LNCaP clone FGC (cell line): ENCODE measurements around the gene KIF25.

ENCODE experiments used
- DNase-seq: peaks from one replicate; pipeline ENCODE4 v3.0.0-alpha.2; 2011; ENCODE audit warnings: low read depth
- H3K4me3 ChIP-seq: 2 replicates; pipeline ENCODE4 v1.5.1; 2011; ENCODE audit warnings: mild to moderate bottlenecking, low read depth, low read length, control low read depth
- CTCF ChIP-seq: IDR thresholded peaks from 2 replicates; pipeline ENCODE4 v1.5.1; 2012; ENCODE audit warnings: mild to moderate bottlenecking; ENCODE audit not compliant: control insufficient read depth, insufficient read depth; ENCODE audit errors: extremely low read depth

KIF25 gene

GRCh38 chr6:168078175-168078942 is 80.9 kb downstream of the KIF25 start:
- H3K4me3 ChIP-seq, result no peak overlapping the region
- TF ChIP-seq CTCF, result no peak
- no peak for DNase-seq

GRCh38 chr6:168078943-168079405 is 81.5 kb downstream of the KIF25 start, which contains the start of gene FRMD1:
FRMD1 (minus strand) TSS chr6:168079212; CDS start chr6:168079094, 118 bp downstream.
- no peak within 1 kb of the TSS for H3K4me3 ChIP-seq
- no peak for TF ChIP-seq CTCF
- no peak for DNase-seq

- no peak overlapping the region for H3K4me3 ChIP-seq
- TF ChIP-seq CTCF, result no peak
- no peak for DNase-seq
These were observed 83.1 kb downstream of the KIF25 start for GRCh38 chr6:168080393-168081077.

GRCh38 chr6:168081858-168082546 is 84.5 kb downstream of the KIF25 start:
- DNase-seq, result no peak
- TF ChIP-seq CTCF, result no peak
- H3K4me3 ChIP-seq, result no peak overlapping the region

- no peak for TF ChIP-seq CTCF
- DNase-seq, result no peak
- H3K4me3 ChIP-seq, result no peak overlapping the region
These were observed 85.5 kb downstream of the KIF25 start for GRCh38 chr6:168082860-168083513.

GRCh38 chr6:168083514-168083885 is 86.0 kb downstream of the KIF25 start:
- H3K4me3 ChIP-seq, result no peak overlapping the region
- no peak for DNase-seq
- no peak for TF ChIP-seq CTCF
